GM12801 (cell line): ENCODE results near the gene INHA.
A peak's percentile ranks its signal among the peaks of the same experiment; 100 is the strongest.

Experiments
- CTCF ChIP-seq: IDR thresholded peaks from one replicate; pipeline ENCODE4 v1.5.1; 2011; ENCODE audit warnings: control low read depth; ENCODE audit not compliant: insufficient read length; ENCODE audit errors: extremely low read depth

INHA gene

GRCh38 chr2:219527472-219527871, 44.6 kb upstream of the INHA start:
- no peak for TF ChIP-seq CTCF

GRCh38 chr2:219530048-219530963, 41.8 kb upstream of the INHA start:
- TF ChIP-seq CTCF: peak; percentile 46

DNA sequence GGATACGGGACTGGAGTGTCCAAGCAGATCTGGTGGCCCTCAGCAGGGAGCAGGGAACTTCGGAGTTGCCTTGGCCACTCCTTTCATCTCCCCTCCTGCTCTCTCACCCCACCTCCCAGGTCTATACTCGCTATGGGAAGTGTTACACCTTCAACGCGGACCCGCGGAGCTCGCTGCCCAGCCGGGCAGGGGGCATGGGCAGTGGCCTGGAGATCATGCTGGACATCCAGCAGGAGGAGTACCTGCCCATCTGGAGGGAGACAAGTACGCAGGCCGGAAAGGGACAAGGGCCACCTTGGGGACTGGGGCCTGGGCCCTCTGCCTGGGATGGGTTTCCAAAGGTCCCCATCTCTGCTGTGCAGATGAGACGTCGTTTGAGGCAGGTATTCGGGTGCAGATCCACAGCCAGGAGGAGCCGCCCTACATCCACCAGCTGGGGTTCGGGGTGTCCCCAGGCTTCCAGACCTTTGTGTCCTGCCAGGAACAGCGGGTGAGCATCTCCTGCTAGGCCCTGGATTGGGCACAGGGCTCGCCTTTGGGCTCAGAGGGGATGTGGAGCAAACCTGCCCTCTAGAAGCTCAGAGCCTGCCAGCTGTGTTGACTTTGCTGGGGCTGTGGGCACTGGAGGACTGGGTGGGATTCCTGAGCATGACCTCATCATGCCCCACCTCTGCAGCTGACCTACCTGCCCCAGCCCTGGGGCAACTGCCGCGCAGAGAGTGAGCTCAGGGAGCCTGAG, 40.3 kb upstream of the INHA start:
- TF ChIP-seq CTCF: no peak

DNA sequence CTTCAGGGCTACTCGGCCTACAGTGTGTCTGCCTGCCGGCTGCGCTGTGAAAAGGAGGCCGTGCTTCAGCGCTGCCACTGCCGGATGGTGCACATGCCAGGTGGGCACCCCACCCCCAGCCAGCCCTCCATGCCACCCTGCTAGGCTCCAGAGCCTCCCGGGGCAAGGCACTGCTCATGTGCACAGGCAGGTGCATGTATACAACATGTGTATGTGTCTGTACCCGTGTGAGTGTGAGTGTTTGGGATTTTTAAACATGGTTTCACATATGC, 39.8 kb upstream of the INHA start:
- no peak for TF ChIP-seq CTCF

DNA sequence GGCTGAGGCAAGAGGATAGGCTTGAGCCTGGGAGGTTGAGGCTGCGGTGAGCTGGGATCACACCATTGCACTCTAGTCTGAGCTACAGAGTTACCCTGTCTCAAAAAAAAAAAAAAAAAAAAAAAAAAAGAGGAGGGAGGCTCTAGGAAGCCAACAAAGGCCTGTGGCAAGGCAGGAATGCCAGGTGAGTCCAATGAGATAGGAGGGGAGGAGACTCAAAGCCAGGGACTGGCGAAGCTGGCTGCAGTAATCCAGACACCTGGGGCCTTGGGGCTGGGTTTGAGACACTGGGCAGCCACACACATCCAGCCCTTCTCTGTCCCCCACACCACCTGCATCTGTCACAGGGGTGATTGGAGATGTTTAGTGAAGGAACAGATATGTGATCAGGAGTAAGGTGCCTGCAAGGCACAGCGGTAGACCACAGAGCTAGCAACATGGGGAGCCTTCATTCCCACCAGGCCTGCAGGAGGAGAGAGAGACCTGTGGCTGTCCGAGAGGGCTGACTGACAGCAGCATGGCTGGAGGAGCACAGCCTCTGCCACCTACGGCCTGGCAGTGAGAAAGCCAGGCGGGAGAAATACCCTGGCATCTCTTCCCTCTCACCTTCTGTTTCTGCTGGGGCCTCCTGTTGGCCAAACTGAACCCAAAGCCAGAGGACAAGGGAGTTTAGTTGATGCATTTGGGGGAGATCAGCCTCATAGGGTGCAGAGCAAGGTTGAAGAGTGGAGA, 38.0 kb upstream of the INHA start:
- no peak for TF ChIP-seq CTCF

DNA sequence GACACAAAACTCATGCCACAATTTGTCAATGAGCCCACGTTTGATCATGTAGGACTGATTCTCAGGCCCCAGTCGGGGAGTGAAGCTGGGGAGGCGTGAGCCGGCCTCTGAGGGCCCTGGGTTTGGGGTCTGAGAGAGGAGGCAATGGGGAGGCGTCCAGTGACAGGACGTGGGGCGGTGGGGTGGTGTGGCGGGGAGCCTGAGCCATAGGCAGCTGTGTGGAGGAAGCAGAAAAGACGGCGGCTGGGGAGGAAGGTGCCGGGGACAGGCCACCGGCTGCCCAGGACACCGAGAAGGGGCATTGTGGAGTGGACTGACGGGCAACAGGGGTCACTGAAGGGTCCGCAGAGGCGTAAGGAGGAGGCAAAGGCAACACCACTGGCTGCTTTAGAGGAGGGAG, 35.7 kb upstream of the INHA start:
- TF ChIP-seq CTCF: no peak

DNA sequence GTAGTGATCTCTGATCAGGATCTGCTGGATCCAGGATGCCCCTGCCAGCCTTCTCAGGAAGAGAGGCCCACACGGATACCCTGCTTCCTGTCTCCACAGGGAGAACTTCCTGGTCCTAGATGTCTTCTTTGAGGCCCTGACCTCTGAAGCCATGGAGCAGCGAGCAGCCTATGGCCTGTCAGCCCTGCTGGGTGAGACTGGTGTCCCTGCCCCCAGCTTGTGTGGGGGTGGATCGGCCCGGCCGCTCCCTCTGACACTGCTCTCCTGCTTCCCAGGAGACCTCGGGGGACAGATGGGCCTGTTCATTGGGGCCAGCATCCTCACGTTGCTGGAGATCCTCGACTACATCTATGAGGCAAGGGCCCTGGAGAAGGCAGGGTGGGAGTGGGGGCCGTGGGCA, 35.1 kb upstream of the INHA start:
- no peak for TF ChIP-seq CTCF
